GM12865 (cell line): Measurements from ENCODE around the gene GOLPH3.
A peak's percentile ranks its signal among the peaks of the same experiment; 100 is the strongest.

Experiments used
- DNase-seq: peaks from one replicate; pipeline ENCODE4 v3.0.0; 2010; ENCODE audit warnings: low read depth
- H3K4me3 ChIP-seq: 2 replicates; pipeline ENCODE4 v1.5.1; 2011; ENCODE audit warnings: mild to moderate bottlenecking, low read depth, low read length, control low read depth
- CTCF ChIP-seq: IDR thresholded peaks from 2 replicates; pipeline ENCODE4 v1.5.1; 2011; ENCODE audit warnings: low read length, control low read depth, low read depth, inconsistent platforms; ENCODE audit not compliant: insufficient read depth; ENCODE audit errors: missing control alignments

Gene GOLPH3

GRCh38 chr5:32138839-32139493 lies 35.2 kb downstream of the GOLPH3 start:
- TF ChIP-seq CTCF = no peak
- no peak for DNase-seq
- no peak overlapping the region for H3K4me3 ChIP-seq

DNA sequence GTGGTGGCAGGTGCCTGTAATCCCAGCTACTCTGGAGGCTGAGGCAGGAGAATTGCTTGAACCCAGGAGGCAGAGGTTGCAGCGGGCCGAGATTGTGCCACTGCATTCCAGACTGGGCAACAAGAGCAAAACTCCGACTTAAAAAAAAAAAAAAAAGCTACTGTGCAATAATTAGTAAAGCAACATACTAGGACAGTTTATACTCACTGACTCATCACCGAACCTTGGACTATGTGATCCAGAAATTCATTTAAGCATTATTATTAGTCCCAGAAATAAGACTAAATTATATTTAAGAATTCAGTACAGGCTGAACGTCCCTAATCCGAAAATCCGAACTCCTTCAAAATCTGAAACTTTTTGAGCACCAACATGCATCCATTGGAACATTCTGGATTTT lies 37.8 kb downstream of the GOLPH3 start:
- no peak for DNase-seq
- no peak for TF ChIP-seq CTCF

DNA sequence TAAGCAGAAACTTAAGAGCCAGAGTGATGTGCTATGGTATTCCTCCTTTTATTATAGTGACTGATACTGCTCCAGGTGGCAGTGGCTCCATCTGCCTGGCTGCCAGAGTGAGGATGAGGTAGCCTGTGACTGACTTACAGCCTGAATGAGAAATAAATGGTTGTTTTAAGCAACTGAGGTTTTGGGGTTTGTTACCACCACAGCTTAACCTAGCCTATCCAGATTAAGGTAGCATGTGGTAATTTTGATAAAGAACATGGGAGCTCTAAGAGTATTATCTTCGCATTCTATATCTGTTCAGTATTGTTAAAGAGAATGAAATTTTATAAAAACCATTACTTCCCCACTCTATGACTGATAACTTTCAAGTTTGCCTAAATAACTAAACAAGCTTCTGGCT lies 39.0 kb downstream of the GOLPH3 start:
- DNase-seq = no peak
- no peak for TF ChIP-seq CTCF
- H3K4me3 ChIP-seq = no peak overlapping the region

More for the DNA sequence above, 37.8 kb downstream of the GOLPH3 start:
- H3K4me3 ChIP-seq = no peak overlapping the region

GRCh38 chr5:32132757-32133156 lies 41.4 kb downstream of the GOLPH3 start:
- TF ChIP-seq CTCF = no peak
- no peak overlapping the region for H3K4me3 ChIP-seq
- DNase-seq = no peak

DNA sequence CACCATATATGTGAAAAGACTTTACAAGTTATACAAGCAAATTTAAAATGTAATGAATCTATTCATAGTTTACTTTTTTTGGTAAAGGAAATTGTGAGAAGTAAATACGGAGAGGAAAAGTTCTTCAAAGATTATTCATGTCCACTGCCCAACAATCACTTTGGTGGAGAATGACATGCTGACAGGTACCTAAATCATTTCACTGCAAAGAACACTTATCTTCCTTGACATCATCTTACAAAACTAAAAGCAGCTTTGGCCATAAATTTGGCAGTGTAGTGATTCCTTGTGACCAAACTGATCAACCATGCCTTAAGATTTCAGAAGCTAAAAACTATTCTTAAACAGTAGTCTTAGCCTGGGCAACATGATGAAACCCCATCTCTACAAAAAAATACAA lies 42.5 kb downstream of the GOLPH3 start:
- no peak for DNase-seq
- TF ChIP-seq CTCF = no peak

DNA sequence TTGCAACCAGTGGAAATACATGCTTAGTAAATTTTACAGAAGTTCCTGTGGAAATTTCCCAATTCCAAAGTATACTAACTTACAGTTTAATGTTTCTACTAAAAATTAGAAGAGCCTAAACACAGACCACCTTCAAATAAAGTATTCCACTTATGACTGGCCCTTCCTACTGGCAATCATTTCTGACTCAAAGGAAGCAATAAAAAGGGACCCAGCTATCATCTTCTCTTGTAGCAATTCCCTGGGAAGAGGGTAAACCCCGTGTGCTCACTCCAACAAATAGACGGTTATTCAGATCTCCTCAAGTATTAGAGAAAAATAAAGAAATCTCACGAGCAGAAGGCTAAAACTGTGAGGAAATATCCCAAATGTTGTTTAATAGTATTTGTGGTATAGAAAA lies 43.3 kb downstream of the GOLPH3 start:
- no peak overlapping the region for H3K4me3 ChIP-seq
- DNase-seq = no peak
- TF ChIP-seq CTCF = no peak

More for the DNA sequence above, 42.5 kb downstream of the GOLPH3 start:
- H3K4me3 ChIP-seq = no peak overlapping the region

GRCh38 chr5:32129074-32129598 lies 45.0 kb downstream of the GOLPH3 start:
- no peak overlapping the region for H3K4me3 ChIP-seq
- no peak for TF ChIP-seq CTCF
- DNase-seq = peak; percentile 13
